NCI-H345 treated with DMSO at 0.1 percent for 48 hours (cell line): ENCODE results near the gene TAB2.
"Not testable (repeated sequence)": the region's sequence is repeated elsewhere in the genome, so short reads cannot be mapped to it uniquely, and the experiment has no call there.

Source experiments
- DNase-seq: peaks from one replicate; lab custom pipeline; 2025; ENCODE audit not compliant: unreplicated experiment; lab: John Stamatoyannopoulos, UW

The TAB2 gene

GRCh38 chr6:149440735-149441671 is 123.5 kb downstream of the TAB2 start:
- DNase-seq, result no peak

GRCh38 chr6:149441740-149442139 is 124.2 kb downstream of the TAB2 start:
- DNase-seq, result no peak

- DNase-seq, result no peak
Measured at GRCh38 chr6:149443411-149444181, 126.1 kb downstream of the TAB2 start.

GRCh38 chr6:149444360-149445094 is 127.0 kb downstream of the TAB2 start:
- not testable (repeated sequence) for DNase-seq

GRCh38 chr6:149445095-149445466 is 127.6 kb downstream of the TAB2 start:
- no peak for DNase-seq

GRCh38 chr6:149445573-149445972 is 128.1 kb downstream of the TAB2 start:
- no peak for DNase-seq

GRCh38 chr6:149446791-149447376 is 129.4 kb downstream of the TAB2 start:
- no peak for DNase-seq

GRCh38 chr6:149448821-149449453 is 131.4 kb downstream of the TAB2 start:
- no peak for DNase-seq

GRCh38 chr6:149449831-149450678 is 132.5 kb downstream of the TAB2 start:
- DNase-seq, result no peak

GRCh38 chr6:149450679-149451375 is 133.3 kb downstream of the TAB2 start:
- no peak for DNase-seq

- no peak for DNase-seq
Measured at GRCh38 chr6:149451376-149452036, 134.0 kb downstream of the TAB2 start.

- DNase-seq, result no peak
Measured at GRCh38 chr6:149452037-149452939, 134.8 kb downstream of the TAB2 start.

- DNase-seq, result no peak
Measured at GRCh38 chr6:149453597-149454345, 136.3 kb downstream of the TAB2 start.

- no peak for DNase-seq
Measured at GRCh38 chr6:149454346-149454848, 136.9 kb downstream of the TAB2 start.

- no peak for DNase-seq
Measured at GRCh38 chr6:149455031-149455732, 137.7 kb downstream of the TAB2 start.
